ENCODE data around the gene DAPK2. TPM values are rescaled to one million over a fixed set of nuclear protein-coding genes. Genes with fewer than 3 reads are reported as not detected.

Gene DAPK2
- total and polyA plus RNA-seq, 2 of the 13 experiments (the other 11 are each of a cell fraction or from before 2014, with no cell fraction given) = 0.33 to 0.63 TPM

- TF ChIP-seq ARID3A (IDR thresholded peaks at IDR 0.05; ENCODE audit: low read depth, low read length) = no peak
- no peak for TF ChIP-seq ZNF777 (CRISPR knock-in tag; IDR thresholded peaks at IDR 0.05)
- no peak for TF ChIP-seq REPIN1 (CRISPR knock-in tag; IDR thresholded peaks at IDR 0.05; ENCODE audit: borderline replicate concordance, low read depth)
- no peak for TF ChIP-seq ZNF451 (CRISPR knock-in tag; IDR thresholded peaks at IDR 0.05)
- no peak for TF ChIP-seq REST (IDR thresholded peaks at IDR 0.05; ENCODE audit: borderline replicate concordance in 1 of 2, low read depth in 1 of 2, low read length in 2 of 2)
- no peak for TF ChIP-seq KLF11 (CRISPR knock-in tag; IDR thresholded peaks at IDR 0.05)
These were observed 161.3 kb downstream of the DAPK2 start (continued) for GRCh38 chr15:63884953-63885352.

- intact Hi-C loops (cut with micrococcal nuclease; ENCODE audit: unreplicated experiment) (no loop called here), in situ Hi-C loops (cut with HindIII; ENCODE audit: extremely low pct_ligation_motif_present, low pct_unique_long_range_greater_than_20kb) (no loop called here)
- peaks cover 2 to 9% of the 10 kb centered on the region in 2 experiments; a peak in 3 of 5 replicates for H3K27me3 ChIP-seq (ENCODE audit: control insufficient read depth in 1 of 2, insufficient read depth in 2 of 2, low read length in 2 of 2)
- ATAC-seq = no peak
- no peaks in the 10 kb centered on the region for H3K36me3 ChIP-seq (replicated peaks in 1 of 2; ENCODE audit: control insufficient read depth in 1 of 2, insufficient read depth in 2 of 2, low read length in 2 of 2)
- ChIA-PET CTCF (ENCODE audit: low intra/inter-chr PET ratio, low total read pairs) (no interaction called here), POLR2A (no interaction called here)
- DNase-seq (ENCODE audit: low spot score) = no peak
- H3K9ac ChIP-seq (ENCODE audit: insufficient read depth, low read depth, low read length) = no peak overlapping the region
- H2AFZ ChIP-seq (ENCODE audit: low read length) = no peak overlapping the region
- TF ChIP-seq LBX2 (CRISPR knock-in tag; IDR thresholded peaks at IDR 0.05; ENCODE audit: borderline replicate concordance) (no peak), THAP7 (CRISPR knock-in tag; IDR thresholded peaks at IDR 0.05) (no peak), SMAD9 (CRISPR knock-in tag; IDR thresholded peaks at IDR 0.05) (no peak), CEBPG (CRISPR knock-in tag; IDR thresholded peaks at IDR 0.05) (no peak)
- H3K27ac ChIP-seq (ENCODE audit: extremely low read length, insufficient read depth, low read length) = no peak overlapping the region
- H3K4me1 ChIP-seq (ENCODE audit: insufficient read depth, low read length) = no peaks in the 10 kb centered on the region
- H3K4me3 ChIP-seq (replicated peaks in 1 of 3; ENCODE audit: insufficient read depth in 1 of 3, low read depth in 2 of 3, low read length in 3 of 3) = no peak overlapping the region
- no peaks in the 10 kb centered on the region for H3K9me3 ChIP-seq (ENCODE audit: low read length)
- whole genome bisulfite sequencing (ENCODE audit: low lambda C conversion rate) = 39% methylated on average over 6 of the region's 6 CpGs
- H4K20me1 ChIP-seq (ENCODE audit: insufficient read depth, low read length) = no peaks in the 10 kb centered on the region
- no peak overlapping the region for H3K4me2 ChIP-seq (ENCODE audit: low read depth, low read length)
- H3K79me2 ChIP-seq (ENCODE audit: insufficient read depth, low read length) = no peaks in the 10 kb centered on the region
- BruUV-seq (replicated peaks) = no TSS peak
- FAIRE-seq = no peak
These were observed 164.9 kb downstream of the DAPK2 start for GRCh38 chr15:63881431-63881830.

Measured in HepG2 (cell line).